NCI-H2029 treated with DMSO at 0.1 percent for 48 hours (cell line): Measurements from ENCODE around the gene CHST11.

ENCODE experiments used
- DNase-seq: peaks from one replicate; lab custom pipeline; 2025; lab: John Stamatoyannopoulos, UW

CHST11 gene

GRCh38 chr12:104719700-104720338 is 263.1 kb downstream of the CHST11 start:
- no peak for DNase-seq

DNA sequence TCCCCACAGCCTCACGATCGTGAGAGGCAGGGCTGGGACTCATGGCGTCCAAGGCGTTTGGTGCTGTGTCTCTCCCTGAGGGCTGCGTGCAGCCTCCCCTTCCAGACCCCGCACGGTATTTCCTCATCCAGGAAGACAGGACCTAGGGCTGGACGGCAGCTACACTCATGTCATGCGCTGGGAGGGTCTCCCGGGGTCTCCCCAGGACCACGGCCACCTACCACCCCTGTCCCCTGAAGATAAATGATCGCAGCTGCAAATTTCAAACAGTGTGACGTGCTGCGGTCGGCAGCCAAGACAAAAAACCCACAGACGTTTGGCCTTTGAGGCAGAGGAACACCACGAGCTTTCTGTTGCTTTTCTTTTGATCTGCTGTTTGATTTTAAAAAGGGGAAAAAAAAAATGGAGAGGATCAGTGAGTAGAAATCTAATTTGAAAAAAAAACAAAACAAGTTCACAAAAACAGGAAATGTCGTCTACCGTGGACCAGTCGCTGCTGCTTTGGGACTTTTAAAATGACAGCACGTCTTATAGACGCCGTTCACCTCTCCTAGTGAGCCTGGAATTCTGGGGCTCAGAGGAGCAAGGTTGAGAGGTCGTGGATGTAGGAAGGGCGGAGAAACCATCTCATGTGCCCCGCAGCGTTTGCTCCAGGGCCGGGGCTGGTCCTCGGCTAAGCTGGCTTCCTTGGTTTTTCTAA is 263.7 kb downstream of the CHST11 start:
- DNase-seq, result no peak

GRCh38 chr12:104721039-104721405 is 264.3 kb downstream of the CHST11 start:
- DNase-seq, result no peak

- no peak for DNase-seq
These were observed 265.2 kb downstream of the CHST11 start for GRCh38 chr12:104721936-104722335.

DNA sequence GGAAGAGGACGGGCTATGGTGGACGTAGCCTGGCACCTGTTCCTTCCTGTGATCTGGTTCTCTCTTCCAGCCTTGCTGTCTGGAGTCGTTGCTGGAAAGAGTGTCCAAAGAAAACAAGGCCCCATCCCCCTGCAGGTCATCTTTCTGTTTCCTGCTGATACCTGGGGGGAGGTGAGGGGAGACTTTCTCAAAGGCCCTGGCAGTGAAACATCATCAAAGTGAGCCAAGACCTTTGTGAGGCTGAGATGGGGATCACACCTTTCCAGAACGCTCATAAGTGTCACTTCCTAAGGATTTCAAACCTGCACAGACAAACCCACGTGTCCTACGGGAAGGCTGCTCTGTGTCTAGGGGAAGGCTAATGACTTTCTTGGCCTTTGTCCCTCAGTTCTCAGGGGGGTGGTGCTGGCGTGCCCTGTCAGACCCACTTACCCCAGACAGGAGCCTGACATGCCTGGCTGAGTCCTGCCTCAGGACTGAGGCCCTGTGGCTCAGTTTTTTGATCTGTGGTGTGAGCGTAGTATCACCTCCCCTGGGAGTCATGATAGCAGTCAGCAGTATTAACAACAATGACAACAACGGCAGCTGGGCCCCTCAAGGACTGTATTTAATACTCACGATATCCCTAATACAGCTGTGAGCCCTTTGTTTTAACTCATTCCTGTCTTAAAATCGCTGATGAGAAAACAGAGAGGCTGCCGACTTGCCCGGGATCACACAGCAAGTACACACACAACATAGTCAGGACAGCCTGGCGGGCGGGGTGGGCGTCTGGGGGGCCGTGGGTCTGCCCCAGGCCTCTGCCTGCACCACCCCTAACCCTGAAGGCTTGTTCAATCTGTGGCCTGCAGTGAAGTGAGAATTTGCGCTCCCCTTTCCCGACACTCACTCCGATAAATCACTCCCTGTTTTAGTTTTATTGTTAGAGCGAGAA is 266.1 kb downstream of the CHST11 start:
- DNase-seq, result no peak

GRCh38 chr12:104723895-104724294 is 267.1 kb downstream of the CHST11 start:
- no peak for DNase-seq

GRCh38 chr12:104724992-104725585 is 268.3 kb downstream of the CHST11 start:
- DNase-seq, result no peak

GRCh38 chr12:104725610-104726009 is 268.9 kb downstream of the CHST11 start:
- no peak for DNase-seq

- no peak for DNase-seq
These were observed 271.1 kb downstream of the CHST11 start for GRCh38 chr12:104727726-104728465.

GRCh38 chr12:104729091-104729490 is 272.3 kb downstream of the CHST11 start:
- DNase-seq, result no peak

DNA sequence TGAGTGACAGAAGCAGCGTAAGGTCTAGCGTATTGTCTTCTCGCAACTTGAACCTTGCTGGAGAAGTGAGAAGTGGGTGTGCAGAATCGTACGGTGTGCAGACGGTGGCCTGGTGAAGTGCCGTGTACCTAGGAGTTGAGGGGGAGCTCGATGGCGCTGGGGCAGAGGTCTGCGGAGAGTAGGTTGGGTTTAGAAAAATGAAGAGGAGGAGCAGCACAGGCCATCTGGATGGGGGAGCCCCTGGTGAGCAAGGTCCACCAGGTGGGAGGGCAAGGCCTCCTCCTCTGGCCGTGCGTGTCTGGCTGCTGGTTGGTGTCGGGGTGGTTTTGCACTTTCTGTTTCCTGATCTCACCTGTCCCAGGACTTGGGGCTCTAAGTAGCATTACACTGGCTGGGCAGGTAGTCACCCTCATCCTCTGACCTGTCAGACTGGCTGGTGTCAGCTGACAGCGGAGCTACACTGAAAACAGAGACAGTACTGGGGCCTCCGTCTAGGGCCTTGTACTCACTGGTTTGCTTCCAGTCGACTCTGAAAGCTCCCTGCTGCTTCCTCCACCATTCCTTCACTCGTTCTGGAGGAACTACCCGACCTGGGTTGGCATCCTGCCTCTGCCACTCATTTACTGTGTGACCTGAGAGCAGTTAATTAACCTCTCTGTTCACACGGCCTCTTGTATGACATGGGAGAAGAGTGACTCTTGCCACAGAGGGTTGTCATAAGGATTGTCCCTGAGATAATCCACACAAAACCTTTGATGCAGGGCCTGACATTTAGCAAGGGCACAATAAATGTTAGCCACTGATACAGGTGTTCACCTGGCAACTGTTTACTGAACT is 273.1 kb downstream of the CHST11 start:
- DNase-seq, result no peak

DNA sequence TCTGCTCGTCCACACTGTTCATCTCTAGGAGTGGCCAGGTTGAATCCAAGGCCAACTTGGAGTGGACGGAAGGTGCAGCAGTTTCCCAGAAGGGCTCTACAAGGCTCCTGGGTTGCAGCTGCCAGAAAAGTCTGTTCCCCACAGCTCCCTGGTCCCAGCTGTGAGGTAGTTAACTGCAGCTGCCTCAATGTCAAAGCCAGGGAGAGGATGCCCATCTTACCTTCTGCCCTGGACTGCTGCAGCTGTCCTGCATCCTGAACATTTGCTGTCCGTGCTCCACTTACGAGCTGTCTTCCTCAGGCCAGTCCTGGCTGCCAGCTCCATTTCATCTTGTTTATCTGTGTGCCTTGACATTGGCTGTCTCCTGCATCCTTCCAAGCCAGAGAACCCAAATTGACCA is 274.0 kb downstream of the CHST11 start:
- no peak for DNase-seq

DNA sequence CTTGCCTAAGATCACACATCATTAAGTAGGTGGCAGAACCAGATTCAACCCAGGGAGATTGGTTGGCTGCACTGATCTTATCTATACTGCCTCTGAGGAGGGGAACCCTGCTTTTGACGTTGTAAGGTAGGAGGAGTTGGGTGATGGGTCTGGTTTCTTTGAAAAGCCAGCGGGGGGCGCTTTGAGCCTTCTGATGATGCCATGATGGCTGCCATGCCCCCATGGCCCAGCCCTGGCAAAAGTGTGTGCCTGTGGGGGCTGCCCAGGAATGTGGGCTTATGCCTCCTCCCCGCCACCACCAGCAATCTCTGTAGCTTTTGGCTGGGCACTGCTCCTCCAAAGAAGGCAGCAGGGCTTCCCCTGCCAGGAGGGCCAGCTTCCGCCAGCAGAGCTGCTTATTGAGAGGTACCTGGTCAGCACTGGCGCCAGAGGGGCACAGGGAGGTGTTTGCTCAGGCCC is 277.0 kb downstream of the CHST11 start:
- DNase-seq, result no peak

GRCh38 chr12:104734541-104735095 is 277.9 kb downstream of the CHST11 start:
- DNase-seq, result no peak

DNA sequence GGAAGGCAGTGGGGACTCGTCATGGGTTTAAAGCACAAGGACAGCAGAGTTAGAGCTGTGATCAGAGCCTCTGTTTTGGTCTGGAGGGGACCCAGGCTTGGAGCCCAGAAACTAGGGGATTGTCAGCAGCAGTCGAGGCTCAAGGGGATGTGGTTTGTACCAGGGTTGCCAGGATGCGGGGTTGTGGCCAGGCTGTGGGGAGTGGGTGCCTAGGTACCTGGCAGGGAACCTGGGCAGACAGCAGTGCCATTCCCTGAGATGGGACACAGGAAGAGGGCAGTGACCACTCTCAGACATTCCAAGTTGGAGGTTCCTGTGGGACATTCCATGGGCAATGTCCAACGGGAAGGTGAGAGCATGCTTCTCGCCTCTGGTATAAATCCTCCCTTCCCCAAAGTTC is 279.1 kb downstream of the CHST11 start:
- no peak for DNase-seq

- DNase-seq, result no peak
These were observed 279.6 kb downstream of the CHST11 start for GRCh38 chr12:104736307-104736706.

- DNase-seq, result no peak
These were observed 280.4 kb downstream of the CHST11 start for GRCh38 chr12:104737113-104737512.

DNA sequence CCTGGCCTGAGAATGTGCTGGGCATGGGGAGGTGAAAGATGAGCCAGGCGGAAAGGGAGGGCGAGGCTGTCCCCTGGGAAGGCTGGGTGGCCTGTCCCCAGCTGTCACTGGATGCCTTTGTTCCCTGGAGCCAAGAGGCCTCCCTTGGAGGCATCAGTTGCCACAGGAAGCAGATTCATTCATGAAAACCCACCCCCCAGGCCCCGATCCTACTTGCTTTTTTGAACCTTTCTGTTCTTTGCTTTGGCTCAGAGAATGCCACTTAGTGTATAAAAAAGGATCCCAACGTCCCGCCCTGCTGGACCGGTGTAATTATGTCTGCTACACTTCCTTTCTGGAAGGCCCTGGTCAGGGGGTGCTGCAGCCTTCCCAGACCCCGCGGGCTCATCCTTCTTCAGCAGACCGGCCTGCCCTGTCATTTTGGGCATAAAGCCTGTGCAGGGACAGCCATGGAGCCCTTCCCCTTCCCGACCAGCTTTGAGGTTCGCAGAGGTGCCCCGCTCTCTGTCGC is 281.1 kb downstream of the CHST11 start:
- DNase-seq, result no peak

- peak; percentile 36 for DNase-seq
These were observed 281.6 kb downstream of the CHST11 start for GRCh38 chr12:104738331-104738730.
